Muscle of leg (tissue), 11 donors: ENCODE data around the gene PLEKHA5. TPM values are rescaled to one million over a fixed set of nuclear protein-coding genes. Genes with fewer than 3 reads are reported as not detected.

Experiments
- DNase-seq: peaks from one replicate; pipeline ENCODE4 v3.0.0; 2013
- H3K27ac ChIP-seq: one replicate; pipeline ENCODE4 v1.5.1; 2013; ENCODE audit warnings: mild to moderate bottlenecking, low read length, control low read depth
- H3K27me3 ChIP-seq: one replicate; pipeline ENCODE4 v1.6.1; 2013; ENCODE audit warnings: low read length; ENCODE audit not compliant: control insufficient read depth, insufficient read depth
- H3K36me3 ChIP-seq: one replicate; pipeline ENCODE4 v1.6.1; 2013; ENCODE audit warnings: low read length; ENCODE audit not compliant: control insufficient read depth, insufficient read depth
- H3K4me1 ChIP-seq: one replicate; pipeline ENCODE4 v1.6.1; 2013; ENCODE audit warnings: low read length; ENCODE audit not compliant: control insufficient read depth, insufficient read depth
- H3K4me3 ChIP-seq: one replicate; pipeline ENCODE4 v1.5.1; 2013; ENCODE audit warnings: low read length, control low read depth
- H3K9me3 ChIP-seq: replicated peaks from 2 replicates; pipeline ENCODE4 v1.6.1; 2013; ENCODE audit warnings: low read depth, low read length; ENCODE audit not compliant: control insufficient read depth
- WGBS: methylation state at CpG from one replicate; pipeline ENCODE4 v1.1.5; 2013; ENCODE audit warnings: missing lambda C conversion rate; ENCODE audit not compliant: insufficient coverage; 5-methylcytosine and 5-hydroxymethylcytosine counted together
- polyA plus RNA-seq, 8 donors: library from polyadenylated mRNA; unstranded; fragments of 120-200 nt; gene quantifications; one replicate each; pipeline versions ENCODE4 v1.2.1 to v1.2.3, GENCODE V29; 2013; ENCODE audit warnings: inconsistent platforms in 1 of 8, low replicate concordance in 1 of 8; ENCODE audit not compliant: insufficient read length in 8 of 8, insufficient read depth in 1 of 8
- total RNA-seq: library from RNA; stranded (reverse); fragments of 120-200 nt; gene quantifications from one replicate; pipeline ENCODE4 v1.2.4, GENCODE V29; 2013

The PLEKHA5 gene
- total and polyA plus RNA-seq, 9 donors: 13.2 to 24.6 (median 17.1) TPM

GRCh38 chr12:19208456-19208855 is 78.9 kb downstream of the PLEKHA5 start:
- 75% methylated on average over 1 of the region's 2 CpGs for WGBS
- Histone ChIP-seq H3K36me3 (no peaks in the 10 kb centered on the region), H3K4me3 (no peak overlapping the region), H3K9me3 (peaks cover 4% of the 10 kb centered on the region), H3K4me1 (no peaks in the 10 kb centered on the region), H3K27ac (no peak overlapping the region), H3K27me3 (no peaks in the 10 kb centered on the region)
- DNase-seq: no peak

DNA sequence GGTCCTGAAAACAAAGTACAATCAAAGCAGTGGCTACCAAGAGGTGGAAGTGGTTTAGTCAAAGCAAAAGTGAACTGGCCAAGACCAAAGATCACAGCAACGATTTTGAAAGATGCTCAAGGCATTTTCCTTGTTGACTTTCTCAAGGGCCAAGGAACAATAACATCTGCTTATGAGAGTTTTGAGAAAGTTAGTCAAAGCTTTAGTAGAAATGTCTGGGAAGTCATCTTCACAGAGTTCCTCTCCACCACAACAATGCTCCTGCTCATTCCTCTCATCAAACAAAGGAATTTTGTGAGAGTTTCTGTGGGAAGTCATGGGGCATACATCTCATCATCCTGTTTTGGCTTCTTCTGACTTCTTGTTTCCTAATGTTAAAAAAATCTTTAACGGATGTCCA is 80.1 kb downstream of the PLEKHA5 start:
- DNase-seq: no peak
- WGBS: 100% methylated on average over 1 of the region's 2 CpGs
- no peaks in the 10 kb centered on the region for H3K36me3 ChIP-seq
- H3K9me3 ChIP-seq: peaks cover 4% of the 10 kb centered on the region
- H3K4me1 ChIP-seq: no peaks in the 10 kb centered on the region
- no peak overlapping the region for H3K4me3 ChIP-seq
- H3K27me3 ChIP-seq: no peaks in the 10 kb centered on the region
- no peak overlapping the region for H3K27ac ChIP-seq

- peaks cover 4% of the 10 kb centered on the region for H3K9me3 ChIP-seq
- H3K27me3 ChIP-seq: no peaks in the 10 kb centered on the region
- 100% methylated on average over 2 of the region's 4 CpGs for WGBS
- no peak overlapping the region for H3K4me3 ChIP-seq
- no peaks in the 10 kb centered on the region for H3K4me1 ChIP-seq
- no peaks in the 10 kb centered on the region for H3K36me3 ChIP-seq
- DNase-seq: no peak
- no peak overlapping the region for H3K27ac ChIP-seq
Observed at GRCh38 chr12:19211802-19212201, 82.3 kb downstream of the PLEKHA5 start.

GRCh38 chr12:19212245-19212644 is 82.7 kb downstream of the PLEKHA5 start:
- H3K27ac ChIP-seq: no peak overlapping the region
- no peak overlapping the region for H3K4me3 ChIP-seq
- no peaks in the 10 kb centered on the region for H3K36me3 ChIP-seq
- H3K9me3 ChIP-seq: peaks cover 4% of the 10 kb centered on the region
- WGBS: 100% methylated on average over 4 of the region's 9 CpGs
- no peak for DNase-seq
- no peaks in the 10 kb centered on the region for H3K27me3 ChIP-seq
- no peaks in the 10 kb centered on the region for H3K4me1 ChIP-seq

GRCh38 chr12:19214020-19214419 is 84.5 kb downstream of the PLEKHA5 start:
- H3K27me3 ChIP-seq: no peaks in the 10 kb centered on the region
- no peak overlapping the region for H3K4me3 ChIP-seq
- H3K9me3 ChIP-seq: peaks cover 4% of the 10 kb centered on the region
- no peak overlapping the region for H3K27ac ChIP-seq
- 90% methylated on average over 1 of the region's 1 CpG for WGBS
- DNase-seq: no peak
- H3K36me3 ChIP-seq: no peaks in the 10 kb centered on the region
- H3K4me1 ChIP-seq: no peaks in the 10 kb centered on the region

- H3K4me3 ChIP-seq: no peak overlapping the region
- peaks cover 4% of the 10 kb centered on the region for H3K9me3 ChIP-seq
- peak; percentile 78 for DNase-seq
- no peaks in the 10 kb centered on the region for H3K4me1 ChIP-seq
- WGBS: no CpG with 5 or more reads among the region's 3 CpGs
- H3K36me3 ChIP-seq: no peaks in the 10 kb centered on the region
- H3K27ac ChIP-seq: no peak overlapping the region
- H3K27me3 ChIP-seq: no peaks in the 10 kb centered on the region
Observed at GRCh38 chr12:19215115-19215514, 85.6 kb downstream of the PLEKHA5 start.

GRCh38 chr12:19217446-19217845 is 87.9 kb downstream of the PLEKHA5 start:
- Histone ChIP-seq H3K4me1 (no peaks in the 10 kb centered on the region), H3K27ac (no peak overlapping the region), H3K4me3 (no peak overlapping the region), H3K36me3 (no peaks in the 10 kb centered on the region), H3K9me3 (peaks cover 4% of the 10 kb centered on the region), H3K27me3 (no peaks in the 10 kb centered on the region)
- peak; percentile 69 for DNase-seq
- WGBS: 66% methylated on average over 3 of the region's 3 CpGs

- Histone ChIP-seq H3K4me3 (no peak overlapping the region), H3K4me1 (peaks cover 3% of the 10 kb centered on the region), H3K27ac (no peak overlapping the region), H3K9me3 (peaks cover 4% of the 10 kb centered on the region), H3K27me3 (no peaks in the 10 kb centered on the region), H3K36me3 (no peaks in the 10 kb centered on the region)
- no peak for DNase-seq
- no CpG with 5 or more reads among the region's 3 CpGs for WGBS
Observed at GRCh38 chr12:19220205-19220604, 90.7 kb downstream of the PLEKHA5 start.

DNA sequence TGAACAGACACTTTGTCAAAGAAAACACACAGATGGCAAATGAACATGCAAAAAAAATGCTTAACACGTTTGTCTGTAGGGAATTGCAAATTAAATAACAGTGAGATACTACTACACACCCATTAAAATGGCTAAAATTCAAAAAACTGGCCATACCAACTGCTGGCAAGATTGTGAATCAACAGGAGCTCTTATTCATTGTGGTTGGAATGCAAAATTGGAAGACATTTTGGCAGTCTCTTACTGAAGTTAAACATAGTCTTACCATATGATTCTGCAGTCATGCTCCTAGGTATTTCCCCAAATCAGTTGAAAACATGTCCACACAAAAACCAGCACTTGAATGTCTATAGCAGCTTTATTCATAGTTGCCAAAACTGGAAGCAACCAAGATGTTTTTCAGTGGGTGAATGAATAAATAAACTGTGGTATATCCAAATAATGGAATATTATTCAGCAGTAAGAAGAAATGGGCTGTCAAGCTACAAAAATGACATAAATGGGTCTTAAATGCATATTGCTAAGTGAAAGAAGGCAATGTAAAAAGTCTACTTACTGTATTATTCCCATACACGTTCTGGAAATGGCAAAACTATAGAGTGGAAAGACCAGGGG is 91.4 kb downstream of the PLEKHA5 start:
- WGBS: no CpG with 5 or more reads among the region's 2 CpGs
- no peak overlapping the region for H3K27ac ChIP-seq
- DNase-seq: no peak

GRCh38 chr12:19222558-19222957 is 93.0 kb downstream of the PLEKHA5 start:
- Histone ChIP-seq H3K27me3 (no peaks in the 10 kb centered on the region), H3K36me3 (no peaks in the 10 kb centered on the region), H3K4me3 (no peak overlapping the region), H3K4me1 (peaks cover 5% of the 10 kb centered on the region), H3K27ac (no peak overlapping the region), H3K9me3 (peaks cover 4% of the 10 kb centered on the region)
- no CpG with 5 or more reads among the region's 3 CpGs for WGBS
- no peak for DNase-seq

More for the DNA sequence above, 91.4 kb downstream of the PLEKHA5 start:
- no peaks in the 10 kb centered on the region for H3K27me3 ChIP-seq
- peaks cover 3% of the 10 kb centered on the region for H3K4me1 ChIP-seq
- H3K36me3 ChIP-seq: no peaks in the 10 kb centered on the region
- H3K4me3 ChIP-seq: no peak overlapping the region
- H3K9me3 ChIP-seq: peaks cover 4% of the 10 kb centered on the region

- Histone ChIP-seq H3K9me3 (peaks cover 4% of the 10 kb centered on the region), H3K27me3 (no peaks in the 10 kb centered on the region), H3K36me3 (no peaks in the 10 kb centered on the region), H3K4me1 (peaks cover 6% of the 10 kb centered on the region), H3K27ac (no peak overlapping the region), H3K4me3 (no peak overlapping the region)
- no peak for DNase-seq
- WGBS: no CpG with 5 or more reads among the region's 3 CpGs
Observed at GRCh38 chr12:19223018-19223417, 93.5 kb downstream of the PLEKHA5 start.
